HG02885 (cell line): Measurements from ENCODE around the gene PGC.
"Not testable (repeated sequence)": the region's sequence is repeated elsewhere in the genome, so short reads cannot be mapped to it uniquely, and the experiment has no call there.

Experiments used
- ATAC-seq: cut with Tn5 transposase; IDR thresholded peaks from one replicate; pipeline ENCODE4 v1.9.1; 2021; ENCODE audit warnings: mild to moderate bottlenecking; ENCODE audit not compliant: unreplicated experiment, poor library complexity

The PGC gene

DNA sequence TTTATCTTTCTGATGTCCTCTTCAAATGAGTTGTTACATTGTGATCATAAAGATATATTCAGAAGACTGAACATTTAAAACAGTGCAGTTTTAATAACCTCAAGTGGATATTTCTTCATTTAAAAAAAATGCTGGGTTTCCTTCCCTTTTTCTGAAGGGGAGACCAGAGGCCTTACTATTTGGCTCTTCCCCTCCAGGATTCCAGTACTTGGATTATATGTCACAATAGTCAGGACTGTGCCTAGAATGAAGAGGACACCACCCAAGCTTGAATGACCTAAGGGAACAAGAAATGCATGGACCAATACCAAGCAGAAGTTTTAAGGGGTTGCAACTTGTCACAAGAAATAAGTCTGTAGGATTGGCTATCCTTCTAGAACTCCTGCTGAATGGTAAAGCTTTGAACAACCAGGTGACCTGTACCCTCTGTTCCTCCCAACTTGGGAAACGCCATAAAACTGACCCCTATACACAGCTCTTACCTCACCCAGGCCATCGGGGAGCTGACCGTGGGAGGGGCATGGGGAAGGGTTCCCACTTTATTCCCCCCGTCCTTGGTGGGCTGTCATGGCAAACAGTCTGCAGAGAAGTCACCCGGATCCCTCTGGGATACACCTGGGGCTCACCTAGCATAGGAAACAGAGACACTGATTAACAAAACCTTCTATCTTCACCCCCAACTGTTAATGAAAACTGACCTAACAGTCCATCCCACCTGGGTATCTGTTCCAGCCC, 30.5 kb upstream of the PGC start:
- ATAC-seq: no peak

DNA sequence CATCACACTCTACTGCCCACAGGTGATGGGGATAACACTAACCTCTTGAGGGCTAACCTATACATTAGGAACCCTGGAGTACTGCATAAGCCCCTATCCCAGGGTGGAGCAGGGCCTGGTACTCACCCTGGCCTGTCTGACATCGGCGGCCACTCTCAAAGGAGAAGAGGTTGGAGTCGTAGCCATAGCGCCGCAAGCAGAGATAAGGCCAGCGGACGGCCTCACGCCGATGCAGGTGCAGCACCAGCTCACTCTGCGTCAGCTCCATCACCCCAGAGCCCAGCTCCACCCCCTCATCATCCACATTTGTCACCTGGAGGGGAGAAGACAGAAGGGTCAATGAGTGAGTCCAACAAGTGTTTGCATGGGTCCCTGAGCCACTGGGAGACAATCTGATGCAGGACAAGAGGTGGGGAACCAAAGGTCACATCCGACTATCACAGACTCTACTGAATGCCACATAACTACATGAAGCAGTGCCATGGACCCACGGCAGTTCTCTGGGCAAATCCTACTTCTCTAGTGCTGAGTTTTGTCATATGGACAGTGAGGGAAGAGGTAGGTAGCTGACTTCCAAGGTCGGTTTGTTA, 28.2 kb upstream of the PGC start:
- ATAC-seq: no peak

DNA sequence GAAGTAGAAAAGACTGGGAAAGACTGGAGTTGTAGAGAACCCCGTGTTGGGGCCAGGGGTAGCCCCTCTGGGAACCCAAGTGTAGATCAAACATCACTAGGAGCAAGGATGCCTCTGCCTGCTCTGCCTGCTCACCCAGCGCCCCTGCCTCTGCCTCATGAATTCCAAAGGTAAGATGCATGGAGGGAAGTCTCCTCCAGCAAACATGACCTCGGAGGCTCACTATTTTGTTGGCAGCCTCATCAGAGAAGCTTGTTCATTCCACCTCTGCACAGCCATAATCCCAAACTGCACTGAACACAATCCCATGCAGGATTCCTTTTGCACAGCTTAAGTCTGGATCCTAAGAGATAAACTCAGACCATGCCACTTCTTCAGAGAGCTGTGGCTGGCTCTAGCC, 27.6 kb upstream of the PGC start:
- ATAC-seq: no peak

DNA sequence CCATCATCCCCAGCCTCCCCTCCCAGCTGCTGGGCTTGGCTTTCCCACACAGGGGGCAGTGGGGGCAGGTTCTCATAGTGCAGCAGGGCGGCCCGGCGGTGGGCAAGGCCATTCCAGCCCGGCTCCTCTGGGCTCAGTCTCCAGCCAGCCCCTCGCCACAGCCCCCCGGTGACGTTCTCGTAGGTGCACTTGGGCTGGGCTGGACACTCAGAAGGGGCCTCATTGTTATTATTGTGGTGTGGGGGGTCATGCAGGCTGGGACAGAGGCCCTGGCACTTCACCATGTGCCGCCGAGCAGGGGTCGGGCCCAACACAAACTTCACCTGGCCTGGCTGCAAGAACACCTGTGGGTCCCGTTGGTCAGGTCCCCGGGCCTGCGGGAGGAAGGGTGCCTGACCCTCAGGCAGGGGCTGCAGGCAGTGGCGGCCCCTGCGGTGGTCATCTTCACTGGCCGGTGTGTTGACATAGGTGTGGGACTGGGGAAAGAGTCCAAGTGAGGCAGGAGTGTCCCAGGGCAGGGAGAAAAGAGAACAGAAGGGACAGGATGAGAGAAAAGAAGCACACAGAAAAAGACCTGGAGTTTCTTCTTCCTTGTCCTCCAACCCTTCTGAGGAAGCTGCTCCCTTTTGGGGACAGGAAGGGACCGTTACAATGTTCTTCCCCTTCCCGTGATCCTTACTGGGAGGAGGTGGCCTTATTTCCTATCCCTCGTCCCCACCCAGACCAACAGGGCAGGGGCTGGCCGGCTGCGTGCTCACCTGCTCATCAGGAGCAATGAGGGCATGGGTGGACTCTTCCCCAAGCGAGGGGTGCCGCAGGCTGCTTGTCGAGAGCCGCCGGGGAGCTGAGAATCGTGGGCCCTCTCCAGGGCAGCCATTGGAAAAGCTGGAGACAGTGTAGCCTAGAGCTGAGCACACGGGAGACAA, 24.1 kb upstream of the PGC start:
- no peak for ATAC-seq

DNA sequence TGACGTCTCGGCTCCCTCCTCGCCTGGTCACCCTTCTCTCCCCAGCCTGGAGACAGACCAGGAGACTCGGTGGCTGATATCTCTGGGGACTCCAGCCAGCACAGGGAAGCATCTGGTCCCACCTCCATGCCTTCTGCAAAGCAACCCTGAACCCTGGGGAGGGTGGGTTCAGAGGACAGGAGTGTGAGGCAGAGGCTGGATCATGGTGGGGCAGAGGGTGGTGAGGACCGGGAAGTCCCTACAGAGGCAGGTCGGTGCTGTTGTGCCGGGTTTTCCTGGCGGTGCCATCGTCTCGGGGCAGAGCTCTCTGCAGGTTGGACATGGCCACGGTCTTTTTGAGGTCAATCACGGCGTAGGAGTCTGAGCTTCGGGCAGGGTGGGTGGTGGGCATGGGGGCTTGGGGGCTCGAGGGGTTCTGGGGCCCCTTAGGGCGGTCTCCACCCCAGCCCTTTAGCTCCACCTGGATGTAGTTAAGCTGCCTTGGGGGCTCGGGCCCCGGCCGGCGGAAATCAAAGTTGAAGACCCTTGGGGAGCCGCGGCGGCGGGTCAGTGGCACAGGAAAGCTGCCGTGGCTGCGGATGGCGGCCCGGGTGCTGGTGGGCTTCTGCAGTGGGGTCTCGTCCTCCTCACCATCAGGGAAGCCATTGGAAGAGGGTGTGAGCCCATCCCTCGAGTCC, 23.3 kb upstream of the PGC start:
- no peak for ATAC-seq

DNA sequence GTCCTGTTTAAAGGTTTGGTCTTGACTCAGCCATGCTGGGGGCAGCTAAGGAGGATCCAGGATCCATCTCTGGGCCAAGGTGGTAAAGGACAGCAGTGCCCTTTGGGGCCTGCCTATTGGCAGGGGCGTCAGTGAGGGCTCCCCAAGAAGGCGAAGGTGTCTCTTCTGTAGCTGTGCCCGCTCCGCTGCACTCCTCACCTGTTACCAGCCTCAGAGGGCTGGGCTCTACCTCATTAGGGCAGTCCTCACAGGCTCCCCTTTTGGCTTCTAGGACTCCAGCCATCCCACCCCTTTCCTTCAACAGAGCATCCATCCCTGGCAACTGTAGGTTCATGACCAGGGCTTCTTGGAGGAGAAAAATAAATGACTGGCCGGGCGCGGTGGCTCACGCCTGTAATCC, 22.2 kb upstream of the PGC start:
- no peak for ATAC-seq

DNA sequence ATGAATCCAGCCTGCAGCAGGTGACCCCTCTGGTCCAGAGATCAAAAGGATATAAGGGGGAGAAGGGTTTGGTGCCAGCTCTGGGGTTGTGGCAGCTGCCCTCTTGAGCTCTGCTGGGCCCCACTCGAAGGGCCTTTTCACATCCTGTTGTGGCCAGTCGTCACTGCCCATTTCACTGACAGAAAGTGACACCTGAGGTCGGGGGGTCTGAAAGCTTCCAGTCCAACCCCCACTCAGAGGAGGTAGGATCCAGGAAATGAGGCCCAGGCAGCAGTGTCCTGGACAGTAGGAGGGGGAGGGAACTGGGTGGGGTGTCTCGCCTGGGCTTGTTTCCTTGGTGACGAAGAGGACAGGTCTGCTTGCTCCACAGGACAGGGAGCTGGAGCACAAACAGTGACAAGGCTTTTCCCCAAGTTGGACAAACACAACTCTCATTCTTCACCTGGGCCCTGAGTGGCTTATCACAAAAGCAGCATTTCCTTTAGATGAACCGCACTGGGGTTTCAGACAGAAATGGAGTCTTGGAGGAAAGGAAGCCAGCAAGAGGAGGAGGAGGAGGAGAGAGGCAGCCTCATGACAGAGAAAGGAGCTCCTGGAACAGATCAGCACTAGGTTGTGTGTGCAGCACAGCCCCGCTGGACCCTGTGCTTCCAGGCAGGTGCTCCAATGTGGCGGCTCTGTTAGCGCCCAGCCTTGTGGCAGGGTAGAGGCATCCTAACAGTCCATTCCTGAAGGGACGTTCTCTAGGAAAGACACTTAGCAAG, 21.5 kb upstream of the PGC start:
- no peak for ATAC-seq

GRCh38 chr6:41767112-41767833, 20.1 kb upstream of the PGC start:
- ATAC-seq: no peak

- not testable (repeated sequence) for ATAC-seq
These were observed 19.0 kb upstream of the PGC start for GRCh38 chr6:41766043-41766664.

GRCh38 chr6:41763470-41763869, 16.3 kb upstream of the PGC start:
- no peak for ATAC-seq

GRCh38 chr6:41759905-41760579, 12.8 kb upstream of the PGC start:
- ATAC-seq: no peak

GRCh38 chr6:41759106-41759904, 12.1 kb upstream of the PGC start:
- ATAC-seq: no peak

DNA sequence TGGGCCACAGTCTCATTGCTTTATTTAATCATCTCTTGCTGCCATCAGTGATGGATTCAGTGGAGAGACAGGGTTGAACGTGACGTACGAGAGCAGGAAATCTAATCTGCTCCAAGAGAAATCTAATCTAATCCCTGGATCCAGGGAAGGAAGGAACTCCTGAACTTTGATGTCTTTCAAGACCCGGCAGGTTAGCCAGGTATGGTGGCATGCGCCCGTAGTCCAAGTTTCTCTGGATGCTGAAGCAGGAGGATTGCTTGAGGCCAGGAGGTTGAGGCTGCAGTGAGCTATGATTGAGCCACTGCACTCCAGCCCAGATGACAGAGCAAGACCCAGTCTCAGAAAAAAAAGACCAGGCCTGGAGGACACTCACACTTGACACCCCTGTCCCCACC, 11.4 kb upstream of the PGC start:
- ATAC-seq: no peak

DNA sequence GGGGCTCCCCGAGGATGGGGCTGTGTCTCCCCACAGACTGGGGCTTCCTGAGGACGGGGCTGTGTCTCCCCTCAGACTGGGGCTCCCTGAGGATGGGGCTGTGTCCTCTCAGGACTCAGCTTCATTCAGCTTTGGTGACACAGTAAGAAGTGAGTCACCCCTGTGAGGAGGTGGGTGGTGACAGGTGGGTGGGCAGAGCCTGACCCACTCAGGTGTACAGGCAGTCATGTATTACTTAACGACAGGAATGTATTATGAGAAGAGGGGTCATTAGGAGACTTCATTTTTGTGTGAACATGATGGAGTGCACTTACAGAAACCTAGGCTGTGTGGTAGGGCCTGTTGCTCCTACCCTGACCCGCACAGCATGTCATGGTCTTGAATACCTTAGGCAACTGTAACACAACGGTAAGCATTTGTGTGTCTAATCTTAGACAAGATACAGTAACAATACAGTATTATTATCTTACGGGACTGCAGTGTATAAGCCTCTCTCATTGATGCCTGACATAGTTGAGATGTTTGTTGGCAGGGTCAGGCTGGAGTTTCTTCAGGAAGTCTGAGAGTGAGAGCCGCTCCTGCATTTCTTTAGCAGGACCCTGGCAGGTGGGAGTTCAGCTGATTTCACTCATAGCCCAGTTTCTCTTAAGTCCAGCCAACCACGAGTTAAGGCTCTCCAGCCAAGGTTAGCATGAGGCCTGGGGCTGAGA, 10.9 kb upstream of the PGC start:
- no peak for ATAC-seq

GRCh38 chr6:41757271-41757670, 10.1 kb upstream of the PGC start:
- ATAC-seq: no peak

DNA sequence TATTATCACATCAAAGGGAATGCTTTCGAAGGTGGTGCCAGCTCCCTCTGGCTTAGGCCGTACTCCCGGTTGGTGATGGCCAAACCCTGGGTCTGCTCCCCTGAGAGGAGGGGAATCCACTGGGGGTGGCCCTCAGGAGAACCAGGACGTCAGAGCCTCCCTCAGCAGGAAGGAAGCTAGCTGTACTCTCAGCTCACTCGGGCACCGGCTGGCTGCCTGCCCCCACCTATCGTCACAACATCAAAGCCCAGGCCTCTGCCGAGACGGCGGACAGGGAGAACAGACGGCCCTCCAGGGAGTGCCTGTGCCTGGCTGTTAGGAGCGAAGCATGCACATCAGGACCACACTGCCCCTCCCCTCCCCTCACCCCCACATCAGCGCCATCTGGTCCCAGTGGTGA, 9.2 kb upstream of the PGC start:
- no peak for ATAC-seq

DNA sequence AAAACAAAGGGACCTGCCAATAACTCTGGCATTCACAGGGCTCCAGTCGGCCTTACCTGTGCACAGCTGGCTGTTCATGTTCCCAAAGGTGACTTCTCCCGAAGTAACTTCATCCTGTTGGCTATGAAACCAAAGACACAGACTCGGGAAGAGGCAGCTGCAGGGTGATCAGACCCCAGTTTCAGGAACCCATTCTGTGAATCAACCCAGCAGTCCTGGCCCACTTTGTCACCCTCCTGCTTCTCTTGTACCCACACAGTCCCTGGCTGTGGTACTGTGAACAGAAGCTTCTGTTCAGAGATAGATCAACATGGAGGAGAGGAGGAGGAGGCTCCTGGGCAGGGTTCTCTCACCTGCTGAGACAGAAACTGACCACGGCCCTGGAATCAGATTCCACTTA, 8.7 kb upstream of the PGC start:
- no peak for ATAC-seq
